HG03280 (cell line): ENCODE measurements around the gene FRMD4A.
"Not testable (repeated sequence)": the region's sequence is repeated elsewhere in the genome, so short reads cannot be mapped to it uniquely, and the experiment has no call there.

Source experiments
- ATAC-seq: cut with Tn5 transposase; IDR thresholded peaks from one replicate; pipeline ENCODE4 v1.9.1; 2021; ENCODE audit warnings: mild to moderate bottlenecking, moderate library complexity; ENCODE audit not compliant: unreplicated experiment

The FRMD4A gene

GRCh38 chr10:13867822-13868221 is 462.9 kb downstream of the FRMD4A start:
- no peak for ATAC-seq

GRCh38 chr10:13865758-13866491 is 464.8 kb downstream of the FRMD4A start:
- ATAC-seq, result no peak

- not testable (repeated sequence) for ATAC-seq
These were observed 465.5 kb downstream of the FRMD4A start for GRCh38 chr10:13865220-13865619.

- no peak for ATAC-seq
These were observed 468.0 kb downstream of the FRMD4A start for GRCh38 chr10:13862546-13863233.

- ATAC-seq, result no peak
These were observed 469.8 kb downstream of the FRMD4A start for GRCh38 chr10:13860886-13861285.

- no peak for ATAC-seq
These were observed 470.6 kb downstream of the FRMD4A start for GRCh38 chr10:13859979-13860654.

- no peak for ATAC-seq
These were observed 472.0 kb downstream of the FRMD4A start for GRCh38 chr10:13858709-13859108.

GRCh38 chr10:13857451-13857850 is 473.3 kb downstream of the FRMD4A start:
- no peak for ATAC-seq

GRCh38 chr10:13853854-13854253 is 476.9 kb downstream of the FRMD4A start:
- ATAC-seq, result no peak

- no peak for ATAC-seq
These were observed 477.9 kb downstream of the FRMD4A start for GRCh38 chr10:13852872-13853271.

GRCh38 chr10:13851906-13852305 is 478.8 kb downstream of the FRMD4A start:
- no peak for ATAC-seq

- no peak for ATAC-seq
These were observed 481.9 kb downstream of the FRMD4A start for GRCh38 chr10:13848520-13849445.

- no peak for ATAC-seq
These were observed 483.5 kb downstream of the FRMD4A start for GRCh38 chr10:13847201-13847631.

- ATAC-seq, result no peak
These were observed 484.8 kb downstream of the FRMD4A start for GRCh38 chr10:13845897-13846296.

GRCh38 chr10:13844651-13845050 is 486.1 kb downstream of the FRMD4A start:
- ATAC-seq, result no peak

- ATAC-seq, result no peak
These were observed 488.6 kb downstream of the FRMD4A start for GRCh38 chr10:13842117-13842516.

- no peak for ATAC-seq
These were observed 490.7 kb downstream of the FRMD4A start for GRCh38 chr10:13840036-13840435.

- ATAC-seq, result no peak
These were observed 491.2 kb downstream of the FRMD4A start for GRCh38 chr10:13839430-13839990.

- ATAC-seq, result no peak
These were observed 491.7 kb downstream of the FRMD4A start for GRCh38 chr10:13839030-13839429.

- no peak for ATAC-seq
These were observed 492.8 kb downstream of the FRMD4A start for GRCh38 chr10:13837966-13838365.
